ENCODE results near the gene ACADS.

Gene ACADS

GRCh38 chr12:120760349-120761254 is 35.0 kb downstream of the ACADS start:
- no peak for TF ChIP-seq CTCF (IDR thresholded peaks at IDR 0.05; ENCODE audit: control extremely low read depth, extremely low read depth, low read depth, missing control alignments)
- DNase-seq (ENCODE audit: extremely low spot score) = no peak
- ChIA-PET CTCF (no interaction called here), POLR2A (no interaction called here)

DNA sequence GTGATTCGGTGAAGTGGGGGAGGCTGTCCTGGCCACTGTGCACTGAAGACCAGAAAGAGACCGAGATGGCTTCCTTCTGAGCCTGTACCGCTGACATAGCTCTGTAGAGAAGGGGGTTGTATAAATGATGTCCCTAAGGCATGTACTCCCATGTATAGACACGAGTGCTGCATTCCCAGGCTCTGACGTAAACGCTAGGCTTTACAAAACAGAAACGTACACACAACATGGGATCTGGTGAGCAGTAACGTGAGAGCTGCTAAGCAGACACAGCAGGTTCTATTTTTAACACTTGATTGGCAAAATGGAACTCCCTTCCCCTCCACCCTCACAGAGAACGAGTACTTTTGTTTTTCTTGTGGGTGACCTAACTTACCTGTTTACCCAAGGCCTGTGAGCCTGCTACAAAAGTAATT is 35.9 kb downstream of the ACADS start:
- ChIA-PET CTCF (interaction anchor here (1.7 kb wide), 1 partner anchor 211 kb away, joined by 6 read pairs; no protein-coding TSS in a partner anchor), POLR2A (no interaction called here)
- DNase-seq (ENCODE audit: extremely low spot score) = no peak
- no peak for TF ChIP-seq CTCF (IDR thresholded peaks at IDR 0.05; ENCODE audit: control extremely low read depth, extremely low read depth, low read depth, missing control alignments)

- POLR2A ChIA-PET = no interaction called here
- no peak for DNase-seq (ENCODE audit: extremely low spot score)
- TF ChIP-seq CTCF (IDR thresholded peaks at IDR 0.05; ENCODE audit: control extremely low read depth, extremely low read depth, low read depth, missing control alignments) = no peak
- CTCF ChIA-PET = interaction anchor here (1.7 kb wide), 1 partner anchor 210 kb away, joined by 6 read pairs; no protein-coding TSS in a partner anchor
Measured at GRCh38 chr12:120762086-120762485, 36.5 kb downstream of the ACADS start.

DNA sequence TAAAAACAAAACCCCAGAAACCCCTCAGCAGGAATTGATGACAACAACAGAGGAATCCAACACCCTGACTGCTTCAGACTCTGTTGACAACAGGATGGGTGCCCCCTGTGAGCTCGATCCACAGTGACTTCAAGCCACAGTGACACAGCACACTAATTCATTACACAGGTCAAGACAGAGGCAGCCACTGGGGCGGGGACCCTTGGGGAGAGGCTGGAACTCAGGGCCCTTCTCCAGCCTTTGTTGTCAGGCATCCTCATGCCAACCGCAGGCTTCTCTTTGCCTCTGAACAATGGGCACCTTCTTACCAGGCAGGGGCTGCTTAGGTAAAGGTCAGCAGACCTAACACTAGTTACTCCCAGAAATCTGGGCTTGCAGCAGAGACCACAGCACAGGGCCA is 37.6 kb downstream of the ACADS start:
- ChIA-PET POLR2A (no interaction called here), CTCF (interaction anchor here (0.7 to 1.7 kb wide), 2 partner anchors 10 to 209 kb away, joined by 3 to 6 read pairs; no protein-coding TSS in a partner anchor)
- no peak for TF ChIP-seq CTCF (IDR thresholded peaks at IDR 0.05; ENCODE audit: control extremely low read depth, extremely low read depth, low read depth, missing control alignments)
- DNase-seq (ENCODE audit: extremely low spot score) = no peak

DNA sequence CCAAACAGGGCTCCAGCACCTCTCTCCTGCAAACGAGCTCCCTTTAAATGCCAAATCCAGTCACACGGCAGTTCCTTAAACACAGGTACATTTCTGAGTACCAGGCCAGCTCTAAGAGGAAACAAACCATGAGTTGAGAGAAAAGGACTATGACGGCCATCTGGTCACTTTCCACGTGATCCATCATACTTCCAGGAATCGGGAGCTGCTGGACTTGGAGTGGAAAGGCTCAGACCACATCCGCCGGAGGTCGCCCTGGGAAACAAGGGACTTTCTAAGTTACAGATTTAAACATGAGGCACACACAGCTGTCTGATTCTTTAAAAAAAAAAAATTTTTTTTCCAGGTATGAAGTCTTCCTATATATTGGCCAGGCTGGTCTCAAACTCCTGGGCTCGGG is 39.2 kb downstream of the ACADS start:
- ChIA-PET CTCF (interaction anchor here (0.6 kb wide), 1 partner anchor 176 kb away, joined by 3 read pairs; no protein-coding TSS in a partner anchor), POLR2A (no interaction called here)
- DNase-seq (ENCODE audit: extremely low spot score) = no peak
- no peak for TF ChIP-seq CTCF (IDR thresholded peaks at IDR 0.05; ENCODE audit: control extremely low read depth, extremely low read depth, low read depth, missing control alignments)

DNA sequence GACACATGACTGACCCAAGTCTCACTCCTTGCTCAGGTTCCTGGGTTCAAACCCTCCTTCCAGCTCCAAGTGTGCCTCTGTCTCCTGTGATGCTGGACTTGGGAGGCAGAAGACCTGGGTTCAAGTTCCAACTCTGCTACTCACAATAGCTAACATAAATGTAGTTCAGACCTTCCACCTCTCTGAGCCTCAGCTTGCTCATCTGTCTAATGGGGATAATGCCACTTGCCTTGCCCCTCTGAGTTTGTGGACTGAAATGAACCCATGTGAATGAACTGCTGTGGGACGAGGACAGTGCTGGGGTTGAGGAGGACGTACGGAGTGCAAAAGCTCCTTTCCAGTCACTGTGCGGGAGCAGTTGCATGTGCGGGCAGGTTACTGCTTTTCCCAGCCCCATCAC is 40.9 kb downstream of the ACADS start:
- no peak for TF ChIP-seq CTCF (IDR thresholded peaks at IDR 0.05; ENCODE audit: control extremely low read depth, extremely low read depth, low read depth, missing control alignments)
- POLR2A ChIA-PET = no interaction called here
- CTCF ChIA-PET = interaction anchor here (1.3 to 1.7 kb wide), 5 partner anchors 9 to 120 kb away, joined by 3 to 5 read pairs (median 4); no protein-coding TSS in a partner anchor
- peak; percentile 3 for DNase-seq (ENCODE audit: extremely low spot score)

Data from GM10248 (cell line).